Activated CD8-positive, alpha-beta T cell treated with anti-CD3 and anti-CD28 coated beads for 36 hours (primary cell): ENCODE data around the gene PLCH1. TPM values are rescaled to one million over a fixed set of nuclear protein-coding genes. Genes with fewer than 3 reads are reported as not detected.

Experiments
- ATAC-seq: fragments of 200-7000 bp; cut with Tn5 transposase; one replicate; pipeline ENCODE4 v1.10.0; 2021; ENCODE audit warnings: mild to moderate bottlenecking, moderate library complexity
- CTCF ChIA-PET: fragments of 350-600 bp; sonication (Branson Sonifier 250); formaldehyde crosslinking; loops from one replicate; lab custom pipeline; 2021; ENCODE audit warnings: antibody characterized with exemption; lab: Charles Lee
- POLR2A ChIA-PET: fragments of 350-600 bp; sonication (Branson Sonifier 250); formaldehyde crosslinking; loops from one replicate; lab custom pipeline; 2021; ENCODE audit warnings: antibody characterized with exemption; lab: Charles Lee
- DNase-seq: peaks from one replicate; pipeline ENCODE4 v3.0.0-alpha.2; 2020
- H3K27ac Mint-ChIP-seq: one replicate; pipeline ENCODE4 v1.8.0; 2021; ENCODE audit warnings: mild to moderate bottlenecking, mixed read lengths
- H3K27me3 Mint-ChIP-seq: one replicate; pipeline ENCODE4 v1.8.0; 2021; ENCODE audit warnings: mixed read lengths
- H3K36me3 Mint-ChIP-seq: one replicate; pipeline ENCODE4 v1.8.0; 2021; ENCODE audit warnings: low read depth, mixed read lengths
- H3K4me1 Mint-ChIP-seq: one replicate; pipeline ENCODE4 v1.8.0; 2021; ENCODE audit warnings: low read depth, mixed read lengths
- H3K4me3 Mint-ChIP-seq: one replicate; pipeline ENCODE4 v1.8.0; 2021; ENCODE audit warnings: mild to moderate bottlenecking, moderate library complexity, mixed read lengths
- H3K9me3 Mint-ChIP-seq: one replicate; pipeline ENCODE4 v1.8.0; 2021; ENCODE audit warnings: mixed read lengths
- intact Hi-C: fragments of 100-400 bp; cut with micrococcal nuclease; formaldehyde crosslinking; loops from one replicate; pipeline ENCODE4 v1.10.0; 2022
- total RNA-seq, 2 experiments: library from RNA; stranded (reverse); gene quantifications; one replicate each; pipeline ENCODE4 v1.2.3, GENCODE V29; 2021
- TF ChIP-seq, protein P1 (sequence below): fragments of 200-600 bp; IDR thresholded peaks from one replicate; pipeline ENCODE4 v1.8.0; 2022; ENCODE audit warnings: antibody characterized with exemption, mild to moderate bottlenecking

Gene PLCH1
- total RNA-seq, 2 experiments from 2014 or later, result 0.20 to 0.32 TPM

DNA sequence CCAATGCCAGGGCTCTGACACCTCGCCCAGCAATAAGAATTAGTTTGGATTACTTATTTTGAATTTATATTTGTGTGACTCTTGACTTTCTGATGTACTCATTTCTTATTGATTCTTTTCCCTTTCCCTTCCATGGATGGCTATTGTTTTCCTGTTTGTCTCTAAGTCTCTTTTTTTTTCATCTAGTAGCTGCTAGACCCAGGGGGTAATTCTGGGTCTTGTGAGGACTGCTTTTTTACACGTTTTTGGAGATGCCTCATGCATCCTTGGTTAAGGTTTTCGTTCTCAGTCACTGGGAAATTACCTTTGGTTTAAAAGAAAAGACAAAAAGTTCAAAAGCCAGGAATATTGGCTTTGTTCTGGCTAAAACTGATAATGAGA, 381.2 kb downstream of the PLCH1 start:
- no peaks in the 10 kb centered on the region for H3K27me3 Mint-ChIP-seq
- ChIA-PET POLR2A (no interaction called here), CTCF (no interaction called here)
- no peak overlapping the region for H3K27ac Mint-ChIP-seq
- no peaks in the 10 kb centered on the region for H3K4me1 Mint-ChIP-seq
- intact Hi-C loops, result no loop called here
- no peak overlapping the region for H3K4me3 Mint-ChIP-seq
- no peak for DNase-seq
- H3K36me3 Mint-ChIP-seq, result no peaks in the 10 kb centered on the region
- ATAC-seq, result no peak
- TF ChIP-seq, protein P1, sequence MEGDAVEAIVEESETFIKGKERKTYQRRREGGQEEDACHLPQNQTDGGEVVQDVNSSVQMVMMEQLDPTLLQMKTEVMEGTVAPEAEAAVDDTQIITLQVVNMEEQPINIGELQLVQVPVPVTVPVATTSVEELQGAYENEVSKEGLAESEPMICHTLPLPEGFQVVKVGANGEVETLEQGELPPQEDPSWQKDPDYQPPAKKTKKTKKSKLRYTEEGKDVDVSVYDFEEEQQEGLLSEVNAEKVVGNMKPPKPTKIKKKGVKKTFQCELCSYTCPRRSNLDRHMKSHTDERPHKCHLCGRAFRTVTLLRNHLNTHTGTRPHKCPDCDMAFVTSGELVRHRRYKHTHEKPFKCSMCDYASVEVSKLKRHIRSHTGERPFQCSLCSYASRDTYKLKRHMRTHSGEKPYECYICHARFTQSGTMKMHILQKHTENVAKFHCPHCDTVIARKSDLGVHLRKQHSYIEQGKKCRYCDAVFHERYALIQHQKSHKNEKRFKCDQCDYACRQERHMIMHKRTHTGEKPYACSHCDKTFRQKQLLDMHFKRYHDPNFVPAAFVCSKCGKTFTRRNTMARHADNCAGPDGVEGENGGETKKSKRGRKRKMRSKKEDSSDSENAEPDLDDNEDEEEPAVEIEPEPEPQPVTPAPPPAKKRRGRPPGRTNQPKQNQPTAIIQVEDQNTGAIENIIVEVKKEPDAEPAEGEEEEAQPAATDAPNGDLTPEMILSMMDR, result no peak
- peaks cover 6% of the 10 kb centered on the region for H3K9me3 Mint-ChIP-seq

DNA sequence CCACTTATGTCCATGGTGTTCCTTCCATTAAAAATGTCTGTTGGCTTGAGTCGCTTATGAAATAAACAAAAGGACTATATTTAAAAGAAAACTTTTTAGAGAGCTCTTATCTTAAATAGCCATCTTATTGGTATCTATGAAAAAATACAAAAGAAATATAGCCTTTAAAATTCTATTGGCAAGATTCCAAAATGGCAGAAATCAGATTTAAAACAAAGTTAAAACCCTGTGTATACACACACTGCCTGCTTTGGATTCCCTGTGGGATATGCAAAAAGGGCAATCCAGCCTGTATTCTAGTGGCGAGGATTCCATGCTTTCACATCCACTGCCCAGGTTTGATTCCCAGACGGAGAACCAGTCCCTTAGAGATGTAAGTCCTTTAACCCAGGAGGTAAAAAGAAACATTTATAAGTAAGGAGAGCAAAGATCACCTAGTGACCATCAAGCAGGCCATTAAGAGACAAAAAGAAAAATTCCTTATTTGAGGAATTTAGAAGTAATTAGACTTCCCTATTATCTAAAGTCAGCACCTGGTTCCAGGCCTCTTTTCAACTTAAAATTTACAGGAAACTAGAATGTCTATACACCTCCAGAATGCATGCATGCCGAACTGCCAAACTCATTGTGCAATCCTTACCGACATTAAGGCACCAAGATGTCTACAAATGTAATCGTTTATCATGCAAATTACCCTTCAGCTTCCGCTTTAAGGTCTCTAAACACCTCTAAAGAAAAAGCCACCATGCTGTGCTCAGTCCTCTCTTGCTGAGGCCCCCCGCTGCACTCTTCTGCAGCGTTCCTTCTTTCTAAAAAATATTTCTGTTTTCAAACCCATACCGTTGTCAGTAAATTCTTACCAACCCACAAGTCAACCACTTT, 381.8 kb downstream of the PLCH1 start:
- no peak for DNase-seq
- no peak overlapping the region for H3K27ac Mint-ChIP-seq
- intact Hi-C loops, result no loop called here
- H3K4me1 Mint-ChIP-seq, result no peaks in the 10 kb centered on the region
- CTCF ChIA-PET, result no interaction called here
- H3K4me3 Mint-ChIP-seq, result no peak overlapping the region
- H3K27me3 Mint-ChIP-seq, result no peaks in the 10 kb centered on the region
- POLR2A ChIA-PET, result no interaction called here
- H3K9me3 Mint-ChIP-seq, result peaks cover 6% of the 10 kb centered on the region
- TF ChIP-seq, protein P1, result no peak
- no peak for ATAC-seq
- no peaks in the 10 kb centered on the region for H3K36me3 Mint-ChIP-seq

GRCh38 chr3:155360281-155360680, 384.6 kb downstream of the PLCH1 start:
- no peaks in the 10 kb centered on the region for H3K4me1 Mint-ChIP-seq

DNA sequence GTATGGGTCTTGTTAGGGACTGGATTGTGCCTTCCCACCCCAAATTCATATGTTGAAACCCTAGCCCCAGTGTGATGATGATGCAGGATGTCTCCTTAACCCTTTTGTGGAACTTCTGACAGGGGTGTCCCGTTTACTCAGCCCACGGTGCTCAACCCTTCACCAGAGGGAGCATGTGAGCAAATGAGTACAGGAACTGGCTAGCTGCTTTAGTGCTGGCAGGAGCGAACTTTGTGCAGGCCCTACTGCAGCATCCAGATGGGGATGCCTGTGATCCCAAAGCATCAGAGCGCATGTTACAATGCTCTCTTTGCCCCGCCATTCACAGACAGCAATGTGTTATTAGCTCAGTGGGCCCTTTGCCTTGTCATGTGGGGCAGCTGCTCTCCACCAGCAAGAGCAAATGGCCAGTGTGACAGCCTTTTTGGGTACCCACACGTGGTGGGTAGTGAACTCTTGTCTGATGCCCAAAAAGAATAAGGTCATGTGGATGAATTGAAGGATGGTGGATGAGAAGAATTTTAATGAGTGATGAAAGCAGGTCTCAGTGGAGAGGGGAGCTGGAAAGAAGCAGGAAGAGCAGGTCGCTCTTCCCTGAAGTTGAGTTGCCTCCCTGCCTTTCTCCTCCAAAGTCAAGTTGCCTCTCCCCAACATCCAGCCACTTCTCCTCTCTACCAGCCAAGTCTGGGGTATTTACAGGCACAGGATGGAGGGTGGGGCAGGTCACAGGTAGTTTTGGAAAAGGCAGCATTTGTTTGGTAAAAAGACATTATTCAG, 388.1 kb downstream of the PLCH1 start:
- Mint-ChIP-seq H3K9me3 (no peaks in the 10 kb centered on the region), H3K36me3 (no peaks in the 10 kb centered on the region), H3K4me3 (no peak overlapping the region), H3K27me3 (peaks cover 2% of the 10 kb centered on the region), H3K27ac (no peak overlapping the region), H3K4me1 (no peaks in the 10 kb centered on the region)
- CTCF ChIA-PET, result interaction anchor here (1.0 kb wide), 1 partner anchor 345 kb away, joined by 4 read pairs; no protein-coding TSS in a partner anchor
- intact Hi-C loops, result no loop called here
- ATAC-seq, result no peak
- TF ChIP-seq, protein P1, result no peak
- POLR2A ChIA-PET, result no interaction called here
- DNase-seq, result peak; percentile 6

More at GRCh38 chr3:155360281-155360680, 384.6 kb downstream of the PLCH1 start:
- POLR2A ChIA-PET, result no interaction called here
- no peaks in the 10 kb centered on the region for H3K36me3 Mint-ChIP-seq
- H3K27ac Mint-ChIP-seq, result no peak overlapping the region
- no peak for DNase-seq
- TF ChIP-seq, protein P1, result no peak
- CTCF ChIA-PET, result no interaction called here
- no peaks in the 10 kb centered on the region for H3K27me3 Mint-ChIP-seq
- intact Hi-C loops, result no loop called here
- no peak for ATAC-seq
- H3K4me3 Mint-ChIP-seq, result no peak overlapping the region
- peaks cover 6% of the 10 kb centered on the region for H3K9me3 Mint-ChIP-seq
